Bone marrow (tissue), 2 donors: ENCODE results near the gene SEMA6B.

ENCODE experiments used
- DNase-seq, 2 donors: peaks; one replicate each; lab custom pipeline; 2025; lab: John Stamatoyannopoulos, UW

Gene SEMA6B

GRCh38 chr19:4507804-4508203 lies 51.7 kb downstream of the SEMA6B start:
- DNase-seq, result no peak

GRCh38 chr19:4507150-4507452 lies 52.4 kb downstream of the SEMA6B start:
- DNase-seq, result no peak

GRCh38 chr19:4506449-4507149 lies 52.9 kb downstream of the SEMA6B start:
- peak in 1 of 2 donors; percentile 55 for DNase-seq

GRCh38 chr19:4505570-4506448 lies 53.7 kb downstream of the SEMA6B start:
- DNase-seq, result no peak

GRCh38 chr19:4504891-4505569 lies 54.5 kb downstream of the SEMA6B start:
- peak in 1 of 2 donors; percentile 8 for DNase-seq

GRCh38 chr19:4504297-4504701 lies 55.2 kb downstream of the SEMA6B start:
- no peak for DNase-seq

GRCh38 chr19:4503825-4504170 lies 55.7 kb downstream of the SEMA6B start:
- DNase-seq, result no peak

- DNase-seq, result no peak
Observed at GRCh38 chr19:4503132-4503824, 56.2 kb downstream of the SEMA6B start.

GRCh38 chr19:4502282-4503131 lies 57.0 kb downstream of the SEMA6B start:
- no peak for DNase-seq

GRCh38 chr19:4501691-4502090 lies 57.8 kb downstream of the SEMA6B start:
- DNase-seq, result no peak

- no peak for DNase-seq
Observed at GRCh38 chr19:4500841-4501591, 58.5 kb downstream of the SEMA6B start.

GRCh38 chr19:4499855-4500254 lies 59.6 kb downstream of the SEMA6B start:
- DNase-seq, result no peak

- no peak for DNase-seq
Observed at GRCh38 chr19:4499318-4499717, 60.2 kb downstream of the SEMA6B start.

- DNase-seq, result no peak
Observed at GRCh38 chr19:4498694-4499093, 60.8 kb downstream of the SEMA6B start.

- DNase-seq, result no peak
Observed at GRCh38 chr19:4497770-4498389, 61.6 kb downstream of the SEMA6B start.

- DNase-seq, result no peak
Observed at GRCh38 chr19:4496304-4496703, 63.2 kb downstream of the SEMA6B start.

- no peak for DNase-seq
Observed at GRCh38 chr19:4495471-4495870, 64.0 kb downstream of the SEMA6B start.

- DNase-seq, result no peak
Observed at GRCh38 chr19:4494691-4495064, 64.8 kb downstream of the SEMA6B start.

GRCh38 chr19:4493929-4494690 lies 65.4 kb downstream of the SEMA6B start:
- DNase-seq, result no peak
